Measurements from ENCODE around the gene KCNJ14. TPM values are rescaled to one million over a fixed set of nuclear protein-coding genes. Genes with fewer than 3 reads are reported as not detected.

KCNJ14 gene
- polyA plus RNA-seq, 1 donor from 2014 or later, result 1.1 TPM

GRCh38 chr19:48471836-48472235 lies 16.5 kb downstream of the KCNJ14 start:
- Histone ChIP-seq H2AFZ (ENCODE audit: low read depth, low read length) (no peak overlapping the region), H3K9ac (ENCODE audit: low read length) (no peak overlapping the region), H3K9me3 (ENCODE audit: low read length) (no peaks in the 10 kb centered on the region), H3K36me3 (ENCODE audit: insufficient read depth, low read length) (no peaks in the 10 kb centered on the region), H3K9me2 (ENCODE audit: insufficient read depth, low read length) (no peaks in the 10 kb centered on the region), H3K27ac (ENCODE audit: low read length) (no peak overlapping the region), H3K27me3 (ENCODE audit: insufficient read depth, low read depth, low read length) (no peaks in the 10 kb centered on the region), H3K4me3 (ENCODE audit: low read length) (no peak overlapping the region), H3F3A (ENCODE audit: insufficient read depth, low read length, poor library complexity, severe bottlenecking) (no peaks in the 10 kb centered on the region), H3K4me2 (ENCODE audit: low read length) (no peak overlapping the region), H4K20me1 (ENCODE audit: insufficient read depth) (peaks cover 6% of the 10 kb centered on the region), H3K79me2 (replicated peaks; ENCODE audit: insufficient read depth, low read length) (peaks cover 25% of the 10 kb centered on the region)
- TF ChIP-seq EZH2 (IDR thresholded peaks at IDR 0.05; ENCODE audit: borderline replicate concordance, insufficient read depth, low read length, poor library complexity, severe bottlenecking), result no peak
- TF ChIP-seq RAD21 (conservative IDR thresholded peaks at IDR 0.05), result no peak
- TF ChIP-seq REST (IDR thresholded peaks at IDR 0.05; ENCODE audit: borderline replicate concordance), result no peak
- no peak for TF ChIP-seq MXI1 (conservative IDR thresholded peaks at IDR 0.05; ENCODE audit: poor library complexity, severe bottlenecking)
- TF ChIP-seq CTCF (IDR thresholded peaks at IDR 0.05; ENCODE audit: poor library complexity, severe bottlenecking), result no peak
- TF ChIP-seq TAF1 (IDR thresholded peaks at IDR 0.05; ENCODE audit: low read depth), result no peak
- TF ChIP-seq EP300 (conservative IDR thresholded peaks at IDR 0.05; ENCODE audit: poor library complexity, severe bottlenecking), result no peak
- no peak for TF ChIP-seq POLR2AphosphoS5 (IDR thresholded peaks at IDR 0.05)
- no peak for TF ChIP-seq SMC3 (conservative IDR thresholded peaks at IDR 0.05; ENCODE audit: poor library complexity)

- Histone ChIP-seq H3K4me2 (ENCODE audit: low read length) (no peak overlapping the region), H2AFZ (ENCODE audit: low read depth, low read length) (no peak overlapping the region), H3K9me2 (ENCODE audit: insufficient read depth, low read length) (no peaks in the 10 kb centered on the region), H3K27ac (ENCODE audit: low read length) (no peak overlapping the region), H3K79me2 (replicated peaks; ENCODE audit: insufficient read depth, low read length) (peaks cover 25% of the 10 kb centered on the region), H3K9ac (ENCODE audit: low read length) (no peak overlapping the region), H3K27me3 (ENCODE audit: insufficient read depth, low read depth, low read length) (no peaks in the 10 kb centered on the region), H3F3A (ENCODE audit: insufficient read depth, low read length, poor library complexity, severe bottlenecking) (no peaks in the 10 kb centered on the region), H3K9me3 (ENCODE audit: low read length) (no peaks in the 10 kb centered on the region), H4K20me1 (ENCODE audit: insufficient read depth) (peaks cover 6% of the 10 kb centered on the region), H3K36me3 (ENCODE audit: insufficient read depth, low read length) (no peaks in the 10 kb centered on the region), H3K4me3 (ENCODE audit: low read length) (no peak overlapping the region)
- no peak for TF ChIP-seq REST (IDR thresholded peaks at IDR 0.05; ENCODE audit: borderline replicate concordance)
- TF ChIP-seq SMC3 (conservative IDR thresholded peaks at IDR 0.05; ENCODE audit: poor library complexity), result no peak
- no peak for TF ChIP-seq MXI1 (conservative IDR thresholded peaks at IDR 0.05; ENCODE audit: poor library complexity, severe bottlenecking)
- TF ChIP-seq EP300 (conservative IDR thresholded peaks at IDR 0.05; ENCODE audit: poor library complexity, severe bottlenecking), result no peak
Measured at GRCh38 chr19:48473161-48473966, 18.0 kb downstream of the KCNJ14 start.
